HepG2 (cell line): ENCODE data around the gene CCT4. TPM values are rescaled to one million over a fixed set of nuclear protein-coding genes. Genes with fewer than 3 reads are reported as not detected.

ENCODE experiments used
- CSRNP1 ChIP-seq: sonication (generic); formaldehyde crosslinking; IDR thresholded peaks from 2 replicates; pipeline ENCODE4 v1.8.1; 2023; ENCODE audit warnings: mild to moderate bottlenecking, missing genetic modification reagents
- EEA1 ChIP-seq: sonication (generic); formaldehyde crosslinking; IDR thresholded peaks from 2 replicates; pipeline ENCODE4 v1.5.1; 2020; ENCODE audit warnings: mild to moderate bottlenecking, missing genetic modification reagents, borderline replicate concordance
- FLYWCH1 ChIP-seq: sonication (generic); formaldehyde crosslinking; IDR thresholded peaks from 2 replicates; pipeline ENCODE4 v1.8.1; 2023; ENCODE audit warnings: mild to moderate bottlenecking, missing genetic modification reagents
- MBNL3 ChIP-seq: fragments of 250-450 bp; sonication (Bioruptor Pico); conservative IDR thresholded peaks from 2 replicates; pipeline ENCODE4 v1.8.0; 2022; ENCODE audit warnings: mild to moderate bottlenecking, inconsistent platforms
- ZFP41 ChIP-seq: sonication (generic); formaldehyde crosslinking; IDR thresholded peaks from 2 replicates; pipeline ENCODE4 v1.4.0; 2020; ENCODE audit warnings: mild to moderate bottlenecking, missing genetic modification reagents, borderline replicate concordance
- ZNF746 ChIP-seq: sonication (generic); formaldehyde crosslinking; IDR thresholded peaks from 2 replicates; pipeline ENCODE4 v1.8.0; 2022; ENCODE audit warnings: mild to moderate bottlenecking, missing genetic modification reagents
- ZNF766 ChIP-seq: sonication (generic); formaldehyde crosslinking; IDR thresholded peaks from 2 replicates; pipeline ENCODE4 v1.5.0; 2020; ENCODE audit warnings: missing genetic modification reagents, borderline replicate concordance
- ZNF772 ChIP-seq: sonication (generic); formaldehyde crosslinking; IDR thresholded peaks from 2 replicates; pipeline ENCODE4 v1.5.0; 2020; ENCODE audit warnings: mild to moderate bottlenecking, missing genetic modification reagents
- polyA plus RNA-seq, 8 experiments: library from polyadenylated mRNA; depleted of rRNA in 3 of 8; stranded (reverse) in 7 of 8; unstranded in 1 of 8; fragments of >200 nt; fragmentation: Illumina TruSeq in 4 of 8; extraction: Trizol in 4 of 8; gene quantifications; 2 replicates each; pipeline versions ENCODE4 v1.2.1 to v1.2.3, GENCODE V29; 2011 to 2016; ENCODE audit warnings: low read depth in 4 of 8, missing spikeins in 1 of 8, mixed read lengths in 1 of 8; ENCODE audit not compliant: insufficient read depth in 1 of 8
- total RNA-seq, 5 experiments: library from RNA; depleted of rRNA; stranded (reverse); fragments of >200 nt; fragmentation: Illumina TruSeq; extraction: Trizol; gene quantifications; 2 replicates each; pipeline ENCODE4 v1.2.3, GENCODE V29; 2016; ENCODE audit warnings: low read depth in 1 of 5
- TF ChIP-seq, protein P1 (sequence below): sonication (generic); formaldehyde crosslinking; IDR thresholded peaks from 2 replicates; pipeline ENCODE4 v1.5.0; 2020; ENCODE audit warnings: mild to moderate bottlenecking, missing genetic modification reagents, borderline replicate concordance
- TF ChIP-seq, protein P2 (sequence below): sonication (generic); formaldehyde crosslinking; IDR thresholded peaks from 2 replicates; pipeline ENCODE4 v1.5.1; 2020; ENCODE audit warnings: mild to moderate bottlenecking, missing genetic modification reagents, borderline replicate concordance

CCT4 gene
- total and polyA plus RNA-seq, 2 of the 13 experiments (the other 11 are each of a cell fraction or from before 2014, with no cell fraction given) = 138 to 340 TPM

- TF ChIP-seq, protein P1, sequence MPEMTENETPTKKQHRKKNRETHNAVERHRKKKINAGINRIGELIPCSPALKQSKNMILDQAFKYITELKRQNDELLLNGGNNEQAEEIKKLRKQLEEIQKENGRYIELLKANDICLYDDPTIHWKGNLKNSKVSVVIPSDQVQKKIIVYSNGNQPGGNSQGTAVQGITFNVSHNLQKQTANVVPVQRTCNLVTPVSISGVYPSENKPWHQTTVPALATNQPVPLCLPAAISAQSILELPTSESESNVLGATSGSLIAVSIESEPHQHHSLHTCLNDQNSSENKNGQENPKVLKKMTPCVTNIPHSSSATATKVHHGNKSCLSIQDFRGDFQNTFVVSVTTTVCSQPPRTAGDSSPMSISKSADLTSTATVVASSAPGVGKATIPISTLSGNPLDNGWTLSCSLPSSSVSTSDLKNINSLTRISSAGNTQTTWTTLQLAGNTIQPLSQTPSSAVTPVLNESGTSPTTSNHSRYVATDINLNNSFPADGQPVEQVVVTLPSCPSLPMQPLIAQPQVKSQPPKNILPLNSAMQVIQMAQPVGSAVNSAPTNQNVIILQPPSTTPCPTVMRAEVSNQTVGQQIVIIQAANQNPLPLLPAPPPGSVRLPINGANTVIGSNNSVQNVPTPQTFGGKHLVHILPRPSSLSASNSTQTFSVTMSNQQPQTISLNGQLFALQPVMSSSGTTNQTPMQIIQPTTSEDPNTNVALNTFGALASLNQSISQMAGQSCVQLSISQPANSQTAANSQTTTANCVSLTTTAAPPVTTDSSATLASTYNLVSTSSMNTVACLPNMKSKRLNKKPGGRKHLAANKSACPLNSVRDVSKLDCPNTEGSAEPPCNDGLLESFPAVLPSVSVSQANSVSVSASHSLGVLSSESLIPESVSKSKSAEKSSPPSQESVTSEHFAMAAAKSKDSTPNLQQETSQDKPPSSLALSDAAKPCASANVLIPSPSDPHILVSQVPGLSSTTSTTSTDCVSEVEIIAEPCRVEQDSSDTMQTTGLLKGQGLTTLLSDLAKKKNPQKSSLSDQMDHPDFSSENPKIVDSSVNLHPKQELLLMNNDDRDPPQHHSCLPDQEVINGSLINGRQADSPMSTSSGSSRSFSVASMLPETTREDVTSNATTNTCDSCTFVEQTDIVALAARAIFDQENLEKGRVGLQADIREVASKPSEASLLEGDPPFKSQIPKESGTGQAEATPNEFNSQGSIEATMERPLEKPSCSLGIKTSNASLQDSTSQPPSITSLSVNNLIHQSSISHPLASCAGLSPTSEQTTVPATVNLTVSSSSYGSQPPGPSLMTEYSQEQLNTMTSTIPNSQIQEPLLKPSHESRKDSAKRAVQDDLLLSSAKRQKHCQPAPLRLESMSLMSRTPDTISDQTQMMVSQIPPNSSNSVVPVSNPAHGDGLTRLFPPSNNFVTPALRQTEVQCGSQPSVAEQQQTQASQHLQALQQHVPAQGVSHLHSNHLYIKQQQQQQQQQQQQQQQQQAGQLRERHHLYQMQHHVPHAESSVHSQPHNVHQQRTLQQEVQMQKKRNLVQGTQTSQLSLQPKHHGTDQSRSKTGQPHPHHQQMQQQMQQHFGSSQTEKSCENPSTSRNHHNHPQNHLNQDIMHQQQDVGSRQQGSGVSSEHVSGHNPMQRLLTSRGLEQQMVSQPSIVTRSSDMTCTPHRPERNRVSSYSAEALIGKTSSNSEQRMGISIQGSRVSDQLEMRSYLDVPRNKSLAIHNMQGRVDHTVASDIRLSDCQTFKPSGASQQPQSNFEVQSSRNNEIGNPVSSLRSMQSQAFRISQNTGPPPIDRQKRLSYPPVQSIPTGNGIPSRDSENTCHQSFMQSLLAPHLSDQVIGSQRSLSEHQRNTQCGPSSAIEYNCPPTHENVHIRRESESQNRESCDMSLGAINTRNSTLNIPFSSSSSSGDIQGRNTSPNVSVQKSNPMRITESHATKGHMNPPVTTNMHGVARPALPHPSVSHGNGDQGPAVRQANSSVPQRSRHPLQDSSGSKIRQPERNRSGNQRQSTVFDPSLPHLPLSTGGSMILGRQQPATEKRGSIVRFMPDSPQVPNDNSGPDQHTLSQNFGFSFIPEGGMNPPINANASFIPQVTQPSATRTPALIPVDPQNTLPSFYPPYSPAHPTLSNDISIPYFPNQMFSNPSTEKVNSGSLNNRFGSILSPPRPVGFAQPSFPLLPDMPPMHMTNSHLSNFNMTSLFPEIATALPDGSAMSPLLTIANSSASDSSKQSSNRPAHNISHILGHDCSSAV (CRISPR knock-in tag) = 0 out of 2 replicates have a peak, but pooled peaks have one; percentile 89
- TF ChIP-seq ZNF766 (no peak), ZFP41 (CRISPR knock-in tag) (no peak), MBNL3 (CRISPR knock-in tag) (no peak), EEA1 (peak; percentile 35; the same call in 1 of the 2 replicates), CSRNP1 (peak; percentile 82; the same call in 1 of the 2 replicates), ZNF772 (CRISPR knock-in tag) (peak; percentile 47), FLYWCH1 (CRISPR knock-in tag) (0 out of 2 replicates have a peak, but pooled peaks have one; percentile 49), ZNF746 (CRISPR knock-in tag) (peak; percentile 36)
- TF ChIP-seq, protein P2, sequence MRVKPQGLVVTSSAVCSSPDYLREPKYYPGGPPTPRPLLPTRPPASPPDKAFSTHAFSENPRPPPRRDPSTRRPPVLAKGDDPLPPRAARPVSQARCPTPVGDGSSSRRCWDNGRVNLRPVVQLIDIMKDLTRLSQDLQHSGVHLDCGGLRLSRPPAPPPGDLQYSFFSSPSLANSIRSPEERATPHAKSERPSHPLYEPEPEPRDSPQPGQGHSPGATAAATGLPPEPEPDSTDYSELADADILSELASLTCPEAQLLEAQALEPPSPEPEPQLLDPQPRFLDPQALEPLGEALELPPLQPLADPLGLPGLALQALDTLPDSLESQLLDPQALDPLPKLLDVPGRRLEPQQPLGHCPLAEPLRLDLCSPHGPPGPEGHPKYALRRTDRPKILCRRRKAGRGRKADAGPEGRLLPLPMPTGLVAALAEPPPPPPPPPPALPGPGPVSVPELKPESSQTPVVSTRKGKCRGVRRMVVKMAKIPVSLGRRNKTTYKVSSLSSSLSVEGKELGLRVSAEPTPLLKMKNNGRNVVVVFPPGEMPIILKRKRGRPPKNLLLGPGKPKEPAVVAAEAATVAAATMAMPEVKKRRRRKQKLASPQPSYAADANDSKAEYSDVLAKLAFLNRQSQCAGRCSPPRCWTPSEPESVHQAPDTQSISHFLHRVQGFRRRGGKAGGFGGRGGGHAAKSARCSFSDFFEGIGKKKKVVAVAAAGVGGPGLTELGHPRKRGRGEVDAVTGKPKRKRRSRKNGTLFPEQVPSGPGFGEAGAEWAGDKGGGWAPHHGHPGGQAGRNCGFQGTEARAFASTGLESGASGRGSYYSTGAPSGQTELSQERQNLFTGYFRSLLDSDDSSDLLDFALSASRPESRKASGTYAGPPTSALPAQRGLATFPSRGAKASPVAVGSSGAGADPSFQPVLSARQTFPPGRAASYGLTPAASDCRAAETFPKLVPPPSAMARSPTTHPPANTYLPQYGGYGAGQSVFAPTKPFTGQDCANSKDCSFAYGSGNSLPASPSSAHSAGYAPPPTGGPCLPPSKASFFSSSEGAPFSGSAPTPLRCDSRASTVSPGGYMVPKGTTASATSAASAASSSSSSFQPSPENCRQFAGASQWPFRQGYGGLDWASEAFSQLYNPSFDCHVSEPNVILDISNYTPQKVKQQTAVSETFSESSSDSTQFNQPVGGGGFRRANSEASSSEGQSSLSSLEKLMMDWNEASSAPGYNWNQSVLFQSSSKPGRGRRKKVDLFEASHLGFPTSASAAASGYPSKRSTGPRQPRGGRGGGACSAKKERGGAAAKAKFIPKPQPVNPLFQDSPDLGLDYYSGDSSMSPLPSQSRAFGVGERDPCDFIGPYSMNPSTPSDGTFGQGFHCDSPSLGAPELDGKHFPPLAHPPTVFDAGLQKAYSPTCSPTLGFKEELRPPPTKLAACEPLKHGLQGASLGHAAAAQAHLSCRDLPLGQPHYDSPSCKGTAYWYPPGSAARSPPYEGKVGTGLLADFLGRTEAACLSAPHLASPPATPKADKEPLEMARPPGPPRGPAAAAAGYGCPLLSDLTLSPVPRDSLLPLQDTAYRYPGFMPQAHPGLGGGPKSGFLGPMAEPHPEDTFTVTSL = peak; percentile 56; the same call in 1 of the 2 replicates
Measured at GRCh38 chr2:61853847-61854563, 34.5 kb downstream of the CCT4 start, which contains the start of gene FAM161A (continued).
